ENCODE measurements around the gene MEOX2. TPM values are rescaled to one million over a fixed set of nuclear protein-coding genes. Genes with fewer than 3 reads are reported as not detected.

Gene MEOX2
- total and polyA plus RNA-seq, 2 experiments from 2014 or later = 0.34 TPM; not detected in 1

DNA sequence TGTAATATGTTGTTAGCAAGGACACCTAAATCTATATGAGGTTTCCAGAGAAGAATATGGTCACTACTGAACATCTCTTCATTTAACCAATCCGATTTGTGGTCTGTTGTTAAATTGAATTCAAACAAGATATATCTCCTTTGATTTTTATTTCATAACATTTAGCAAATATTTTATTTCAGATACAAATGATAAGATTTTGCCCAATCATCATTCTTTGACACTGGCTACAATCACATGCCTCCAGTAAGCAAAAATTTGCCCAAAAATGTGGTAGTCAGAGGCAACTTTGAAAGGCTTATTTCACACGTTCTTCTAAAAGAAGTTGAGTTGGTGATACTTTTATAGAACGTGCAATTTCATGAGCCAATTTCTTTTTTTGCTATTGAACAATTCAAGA lies 79.9 kb downstream of the MEOX2 start:
- Histone ChIP-seq H3K27ac (no peak overlapping the region), H3K36me3 (no peaks in the 10 kb centered on the region), H3K27me3 (no peaks in the 10 kb centered on the region), H3K4me3 (no peak overlapping the region), H3K4me1 (ENCODE audit: low read depth) (no peaks in the 10 kb centered on the region), H3K9me3 (ENCODE audit: low read depth) (no peaks in the 10 kb centered on the region)
- TF ChIP-seq, protein P1, sequence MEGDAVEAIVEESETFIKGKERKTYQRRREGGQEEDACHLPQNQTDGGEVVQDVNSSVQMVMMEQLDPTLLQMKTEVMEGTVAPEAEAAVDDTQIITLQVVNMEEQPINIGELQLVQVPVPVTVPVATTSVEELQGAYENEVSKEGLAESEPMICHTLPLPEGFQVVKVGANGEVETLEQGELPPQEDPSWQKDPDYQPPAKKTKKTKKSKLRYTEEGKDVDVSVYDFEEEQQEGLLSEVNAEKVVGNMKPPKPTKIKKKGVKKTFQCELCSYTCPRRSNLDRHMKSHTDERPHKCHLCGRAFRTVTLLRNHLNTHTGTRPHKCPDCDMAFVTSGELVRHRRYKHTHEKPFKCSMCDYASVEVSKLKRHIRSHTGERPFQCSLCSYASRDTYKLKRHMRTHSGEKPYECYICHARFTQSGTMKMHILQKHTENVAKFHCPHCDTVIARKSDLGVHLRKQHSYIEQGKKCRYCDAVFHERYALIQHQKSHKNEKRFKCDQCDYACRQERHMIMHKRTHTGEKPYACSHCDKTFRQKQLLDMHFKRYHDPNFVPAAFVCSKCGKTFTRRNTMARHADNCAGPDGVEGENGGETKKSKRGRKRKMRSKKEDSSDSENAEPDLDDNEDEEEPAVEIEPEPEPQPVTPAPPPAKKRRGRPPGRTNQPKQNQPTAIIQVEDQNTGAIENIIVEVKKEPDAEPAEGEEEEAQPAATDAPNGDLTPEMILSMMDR (IDR thresholded peaks at IDR 0.05; ENCODE audit: low read depth, low read length) = no peak
- DNase-seq (ENCODE audit: low read depth in 1 of 2, low spot score in 1 of 2) = no peak

GRCh38 chr7:15604166-15604565 lies 82.3 kb downstream of the MEOX2 start:
- TF ChIP-seq, protein P1 (IDR thresholded peaks at IDR 0.05; ENCODE audit: low read depth, low read length) = no peak
- Histone ChIP-seq H3K27me3 (no peaks in the 10 kb centered on the region), H3K27ac (no peak overlapping the region), H3K4me3 (no peak overlapping the region), H3K4me1 (ENCODE audit: low read depth) (no peaks in the 10 kb centered on the region), H3K36me3 (no peaks in the 10 kb centered on the region), H3K9me3 (ENCODE audit: low read depth) (no peaks in the 10 kb centered on the region)
- no peak for DNase-seq (ENCODE audit: low read depth in 1 of 2, low spot score in 1 of 2)

- no peaks in the 10 kb centered on the region for H3K27me3 ChIP-seq
- TF ChIP-seq, protein P1 (IDR thresholded peaks at IDR 0.05; ENCODE audit: low read depth, low read length) = no peak
- peak in 1 of 2 donors; percentile 2 for DNase-seq (ENCODE audit: low read depth in 1 of 2, low spot score in 1 of 2)
- no peak overlapping the region for H3K27ac ChIP-seq
- no peaks in the 10 kb centered on the region for H3K4me1 ChIP-seq (ENCODE audit: low read depth)
- no peaks in the 10 kb centered on the region for H3K9me3 ChIP-seq (ENCODE audit: low read depth)
- no peak overlapping the region for H3K4me3 ChIP-seq
- no peaks in the 10 kb centered on the region for H3K36me3 ChIP-seq
These were observed 83.4 kb downstream of the MEOX2 start for GRCh38 chr7:15603124-15603523.

- TF ChIP-seq, protein P1 (IDR thresholded peaks at IDR 0.05; ENCODE audit: low read depth, low read length) = no peak
- no peak overlapping the region for H3K4me3 ChIP-seq
- peak; percentile 23 to 34 for DNase-seq (ENCODE audit: low read depth in 1 of 2, low spot score in 1 of 2)
- no peaks in the 10 kb centered on the region for H3K36me3 ChIP-seq
- no peaks in the 10 kb centered on the region for H3K27me3 ChIP-seq
- no peaks in the 10 kb centered on the region for H3K9me3 ChIP-seq (ENCODE audit: low read depth)
- H3K4me1 ChIP-seq (ENCODE audit: low read depth) = no peaks in the 10 kb centered on the region
- H3K27ac ChIP-seq = no peak overlapping the region
These were observed 84.2 kb downstream of the MEOX2 start for GRCh38 chr7:15602236-15602635.

- H3K9me3 ChIP-seq (ENCODE audit: low read depth) = no peaks in the 10 kb centered on the region
- H3K4me1 ChIP-seq (ENCODE audit: low read depth) = no peaks in the 10 kb centered on the region
- DNase-seq (ENCODE audit: low read depth in 1 of 2, low spot score in 1 of 2) = no peak
- H3K27me3 ChIP-seq = no peaks in the 10 kb centered on the region
- no peak overlapping the region for H3K27ac ChIP-seq
- no peak overlapping the region for H3K4me3 ChIP-seq
- H3K36me3 ChIP-seq = no peaks in the 10 kb centered on the region
- TF ChIP-seq, protein P1 (IDR thresholded peaks at IDR 0.05; ENCODE audit: low read depth, low read length) = no peak
These were observed 85.3 kb downstream of the MEOX2 start for GRCh38 chr7:15601175-15601574.

DNA sequence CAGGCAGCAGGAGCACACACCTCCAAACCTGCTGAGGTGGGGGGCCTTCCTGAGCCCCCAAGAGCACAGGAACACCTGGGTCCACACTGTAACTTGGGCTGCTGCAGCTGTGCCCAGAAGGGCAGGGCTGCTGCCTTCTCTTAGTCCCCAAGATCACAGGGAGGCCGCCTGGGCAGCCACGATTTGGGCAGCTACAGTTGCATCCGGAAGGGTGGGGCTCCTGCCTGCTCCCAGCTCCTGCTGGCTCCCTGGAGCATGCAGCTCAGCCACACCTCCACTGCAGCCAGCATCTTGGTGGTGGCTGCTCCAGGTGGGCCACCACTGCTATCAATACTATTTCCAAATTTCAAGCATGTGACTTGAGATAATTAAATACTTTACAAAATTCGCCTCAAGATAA lies 86.2 kb downstream of the MEOX2 start:
- TF ChIP-seq, protein P1 (IDR thresholded peaks at IDR 0.05; ENCODE audit: low read depth, low read length) = no peak
- H3K27ac ChIP-seq = no peak overlapping the region
- H3K4me3 ChIP-seq = no peak overlapping the region
- H3K36me3 ChIP-seq = no peaks in the 10 kb centered on the region
- DNase-seq (ENCODE audit: low read depth in 1 of 2, low spot score in 1 of 2) = no peak
- H3K9me3 ChIP-seq (ENCODE audit: low read depth) = no peaks in the 10 kb centered on the region
- H3K27me3 ChIP-seq = no peaks in the 10 kb centered on the region
- H3K4me1 ChIP-seq (ENCODE audit: low read depth) = no peaks in the 10 kb centered on the region
